Measurements from ENCODE around the gene E2F1. TPM values are rescaled to one million over a fixed set of nuclear protein-coding genes. Genes with fewer than 3 reads are reported as not detected.

Gene E2F1
- total and polyA plus RNA-seq, 2 of the 4 experiments (the other 2 are of a cell fraction): 10.9 to 14.0 TPM

DNA sequence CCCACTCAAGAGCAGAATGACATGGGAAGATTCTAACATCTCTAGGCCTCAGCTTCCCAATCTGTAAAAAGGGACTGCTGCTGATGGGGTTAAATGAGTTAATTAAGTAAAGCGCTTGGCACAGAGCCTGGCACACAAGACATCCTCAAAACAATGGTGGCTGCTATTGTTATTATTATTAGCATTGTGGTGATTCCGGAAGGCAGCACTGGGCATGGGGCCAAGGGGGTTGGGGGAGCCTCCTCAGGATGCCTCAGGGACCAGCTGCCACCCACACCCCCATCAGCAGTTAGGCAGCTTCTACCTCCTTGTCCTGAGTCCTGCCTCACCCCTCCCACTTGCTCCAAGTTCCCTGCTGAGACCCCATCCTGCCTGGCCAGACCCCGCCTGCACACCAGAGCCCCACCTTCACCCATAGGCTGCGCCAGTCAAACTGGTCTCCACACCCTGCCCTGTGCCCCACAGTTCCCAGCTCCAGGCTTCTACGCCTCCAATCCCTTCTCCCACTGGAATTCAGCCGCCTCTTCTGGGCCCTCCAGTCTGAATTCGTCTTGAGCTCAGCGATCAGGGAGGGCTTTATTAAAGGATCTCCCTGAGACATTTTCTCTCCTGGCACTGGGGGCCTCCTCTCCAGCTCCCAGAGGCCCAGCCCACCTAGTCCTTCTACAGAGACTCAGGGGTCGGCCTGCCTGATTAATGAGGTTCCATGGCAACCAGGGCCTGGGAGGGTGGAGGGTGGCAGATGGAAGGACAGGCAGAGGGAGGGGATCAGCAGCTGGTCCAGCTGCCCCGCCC is 1.5 kb downstream of the E2F1 start:
- POLR2A ChIA-PET (ENCODE audit: unreplicated experiment): no interaction called here

More for the DNA sequence above, 1.5 kb downstream of the E2F1 start:
- Histone ChIP-seq H3K36me3 (ENCODE audit: control insufficient read depth, insufficient read depth, low read length) (no peaks in the 10 kb centered on the region), H2AK5ac (ENCODE audit: low read depth, low read length) (no peak overlapping the region), H3K23ac (ENCODE audit: low read depth, low read length) (no peak overlapping the region), H2AK9ac (replicated peaks; ENCODE audit: low read depth, low read length, poor library complexity) (peak overlapping the region; percentile 31), H3K18ac (ENCODE audit: low read depth, low read length) (no peak overlapping the region), H3K27ac (ENCODE audit: insufficient read depth, low read length) (no peak overlapping the region; the same call in 1 of the 2 replicates), H2BK15ac (ENCODE audit: low read depth, low read length) (no peak overlapping the region), H2BK5ac (ENCODE audit: low read depth, low read length, poor library complexity, severe bottlenecking) (no peak overlapping the region), H3K27me3 (ENCODE audit: control insufficient read depth, insufficient read depth, low read length) (no peaks in the 10 kb centered on the region), H3K4me2 (ENCODE audit: low read depth, low read length) (peak overlapping the region; percentile 23; the same call in 1 of the 2 replicates), H2BK20ac (ENCODE audit: low read depth, low read length) (no peak overlapping the region), H3K4me1 (ENCODE audit: control insufficient read depth, insufficient read depth, low read length) (peaks cover 11% of the 10 kb centered on the region), H3K4ac (ENCODE audit: low read depth, low read length) (no peak overlapping the region; the same call in 1 of the 2 replicates), H3K9ac (ENCODE audit: low read depth, low read length) (peak overlapping the region; percentile 81; the same call in 1 of the 2 replicates), H4K91ac (ENCODE audit: insufficient read depth, low read depth, low read length) (no peak overlapping the region), H3K9me3 (ENCODE audit: control insufficient read depth, insufficient read depth, low read length) (no peaks in the 10 kb centered on the region), H3K14ac (replicated peaks; ENCODE audit: low read depth, low read length) (no peak overlapping the region), H4K5ac (ENCODE audit: low read depth, low read length) (no peak overlapping the region), H2AFZ (replicated peaks; ENCODE audit: low read length, poor library complexity) (peak overlapping the region; percentile 88), H3K9me1 (ENCODE audit: insufficient read depth, low read length) (peaks cover 22% of the 10 kb centered on the region; the same call in 1 of the 2 replicates), H2BK120ac (ENCODE audit: low read depth, low read length) (no peak overlapping the region), H4K8ac (ENCODE audit: low read depth in 2 of 2, low read length in 2 of 2) (peak overlapping the region in 1 of 2 experiments; percentile 27; a peak in 1 of 4 replicates), H3K56ac (ENCODE audit: extremely low read depth, insufficient read depth, low read length) (no peak overlapping the region), H3K79me1 (ENCODE audit: low read depth in 1 of 2, low read length in 2 of 2) (peaks cover 7 to 48% of the 10 kb centered on the region in 2 experiments; a peak in 2 of 4 replicates), H4K20me1 (ENCODE audit: insufficient read depth, low read length) (peaks cover 24% of the 10 kb centered on the region), H3K4me3 (ENCODE audit: insufficient read depth, low read depth, low read length) (no peak overlapping the region)
- 40% methylated on average over 3 of the region's 10 CpGs; no CpG with 5 or more reads in 1 of the 2 experiments for WGBS, 2 experiments (ENCODE audit: extremely low coverage in 2 of 2, insufficient read length in 1 of 2)
- DNase-seq (no peak), ATAC-seq (ENCODE audit: low read depth) (no peak)
- no TSS peak for BruUV-seq (replicated peaks)
- TF ChIP-seq SMC3 (IDR thresholded peaks at IDR 0.05; ENCODE audit: low read depth, low read length) (no peak), USF2 (IDR thresholded peaks at IDR 0.05; ENCODE audit: low read depth, low read length) (no peak), MXI1 (IDR thresholded peaks at IDR 0.05; ENCODE audit: borderline replicate concordance, low read depth, low read length) (no peak), RCOR1 (IDR thresholded peaks at IDR 0.05; ENCODE audit: insufficient replicate concordance, low read length) (no peak), MAZ (IDR thresholded peaks at IDR 0.05; ENCODE audit: borderline replicate concordance, low read depth, low read length) (no peak), BHLHE40 (IDR thresholded peaks at IDR 0.05; ENCODE audit: low read depth, low read length) (no peak), CTCF (conservative IDR thresholded peaks at IDR 0.05; ENCODE audit: low read depth, low read length) (no peak), CHD1 (IDR thresholded peaks at IDR 0.05; ENCODE audit: low read depth, low read length) (no peak), POLR2A (IDR thresholded peaks at IDR 0.05; ENCODE audit: low read depth, low read length) (no peak), ELK1 (IDR thresholded peaks at IDR 0.05; ENCODE audit: borderline replicate concordance, low read depth, low read length) (no peak), NFE2L2 (IDR thresholded peaks at IDR 0.05; ENCODE audit: low read depth, low read length) (no peak), RAD21 (IDR thresholded peaks at IDR 0.05; ENCODE audit: low read length) (no peak), CEBPB (IDR thresholded peaks at IDR 0.05; ENCODE audit: low read depth, low read length) (no peak), MAFK (IDR thresholded peaks at IDR 0.05; ENCODE audit: low read depth, low read length) (no peak)
- CTCF ChIA-PET: interaction anchor here (0.6 kb wide), 1 partner anchor 395 kb away, joined by 3 read pairs; no protein-coding TSS in a partner anchor
- intact Hi-C loops (cut with micrococcal nuclease): loop anchor here (1.0 kb wide), 1 partner anchor 36 kb away; the partner anchor contains the start of gene PXMP4
- in situ Hi-C loops (cut with MboI; ENCODE audit: low sequenced_read_pairs): no loop called here
- dilution Hi-C loops (cut with HindIII; ENCODE audit: low sequenced_read_pairs, unreplicated experiment): no loop called here
